GM18873 (cell line): Measurements from ENCODE around the gene ABHD16B.

Experiments used
- ATAC-seq: cut with Tn5 transposase; IDR thresholded peaks from one replicate; pipeline ENCODE4 v1.9.1; 2021; ENCODE audit warnings: mild to moderate bottlenecking, moderate library complexity, moderate number of reproducible peaks; ENCODE audit not compliant: unreplicated experiment, low FRiP score

ABHD16B gene

GRCh38 chr20:63861365-63861934, at the start of gene ABHD16B:
TSS of gene ABHD16B (plus strand) at chr20:63861498. CDS start at chr20:63861541, 43 bp downstream.
- no peak for ATAC-seq

DNA sequence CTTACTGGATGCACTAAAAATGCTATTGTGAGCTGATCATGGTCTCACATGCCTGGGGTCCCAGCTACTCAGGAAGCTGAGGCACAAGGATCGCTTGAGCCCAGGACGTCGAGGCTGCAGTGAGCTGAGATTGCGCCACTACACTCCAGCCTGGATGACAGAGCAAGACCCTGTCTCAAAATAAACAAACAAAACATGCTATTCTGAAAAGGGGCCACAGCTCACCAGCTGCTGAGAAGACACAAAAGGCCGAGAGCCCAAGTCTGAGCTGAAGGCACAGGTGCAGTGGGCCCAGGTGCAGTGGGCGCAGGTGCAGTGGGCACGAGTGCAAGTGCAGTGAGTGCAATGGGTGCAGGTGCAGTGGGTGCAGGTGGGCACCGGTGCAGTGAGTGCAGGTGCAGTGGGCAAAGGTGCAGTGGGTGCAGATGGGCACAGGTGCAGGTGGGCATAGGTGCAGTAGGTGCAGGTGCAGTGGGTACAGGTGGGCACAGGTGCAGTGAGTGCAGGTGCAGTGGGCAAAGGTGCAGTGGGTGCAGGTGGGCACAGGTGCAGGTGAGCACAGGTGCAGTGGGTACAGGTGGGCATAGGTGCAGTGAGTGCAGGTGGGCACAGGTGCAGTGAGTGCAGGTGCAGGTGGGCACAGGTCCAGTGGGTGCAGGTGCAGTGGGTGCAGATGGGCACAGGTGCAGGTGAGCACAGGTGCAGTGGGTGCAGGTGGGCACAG, 46.2 kb upstream of the ABHD16B start:
- no peak for ATAC-seq

DNA sequence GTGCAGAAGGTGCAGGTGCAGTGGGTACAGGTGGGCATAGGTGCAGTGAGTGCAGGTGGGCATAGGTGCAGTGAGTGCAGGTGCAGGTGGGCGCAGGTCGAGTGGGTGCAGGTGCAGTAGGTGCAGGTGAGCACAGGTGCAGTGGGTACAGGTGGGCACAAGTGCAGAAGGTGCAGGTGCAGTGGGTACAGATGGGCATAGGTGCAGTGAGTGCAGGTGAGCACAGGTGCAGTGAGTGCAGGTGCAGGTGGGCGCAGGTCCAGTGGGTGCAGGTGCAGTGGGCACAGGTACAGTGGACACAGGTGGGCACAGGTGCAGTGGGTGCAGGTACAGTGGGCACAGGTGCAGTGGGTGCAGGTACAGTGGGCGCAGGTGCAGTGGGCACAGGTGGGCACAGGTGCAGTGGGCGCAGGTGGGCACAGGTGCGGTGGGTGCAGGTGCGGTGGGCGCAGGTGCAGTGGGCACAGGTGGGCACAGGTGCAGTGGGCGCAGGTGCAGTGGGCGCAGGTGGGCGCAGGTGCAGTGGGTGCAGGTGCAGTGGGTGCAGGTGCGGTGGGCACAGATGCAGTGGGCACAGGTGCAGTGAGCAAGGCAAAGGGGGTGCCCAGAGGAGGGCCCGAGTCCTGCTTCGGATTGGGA, 45.6 kb upstream of the ABHD16B start:
- no peak for ATAC-seq

DNA sequence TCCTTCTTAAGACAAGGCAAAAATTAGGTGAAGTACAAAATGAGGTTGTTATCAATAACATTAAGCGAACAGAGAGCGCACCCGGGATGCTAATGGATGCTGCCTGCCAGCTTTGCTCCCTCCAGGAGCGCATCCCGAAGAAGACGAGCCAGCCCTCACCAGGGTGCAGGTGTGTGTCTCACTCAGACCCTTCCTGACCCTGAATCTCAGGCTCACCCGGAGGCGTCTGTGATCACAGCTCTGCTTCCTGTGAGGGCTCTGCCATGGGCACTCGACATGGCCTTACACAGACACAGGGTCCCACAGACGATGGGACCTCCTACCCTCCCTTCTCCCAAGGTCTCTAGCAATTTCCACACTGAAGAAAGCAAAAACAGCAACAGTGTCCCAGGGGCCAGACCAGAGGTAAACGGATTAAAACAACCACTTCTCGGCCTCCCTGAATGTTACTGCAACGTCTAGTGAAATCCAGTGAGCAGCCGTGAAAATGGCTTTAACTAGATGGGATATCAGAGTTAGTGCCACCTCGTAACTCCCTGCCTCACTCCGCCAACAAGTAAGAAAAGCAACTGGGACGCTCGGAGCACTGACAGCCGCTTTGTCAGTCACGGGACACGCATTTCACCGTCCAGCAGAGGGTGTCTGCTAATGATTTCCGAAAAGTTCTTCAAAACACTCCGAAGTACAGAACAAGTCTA, 41.9 kb upstream of the ABHD16B start:
- ATAC-seq = no peak

- no peak for ATAC-seq
Measured at GRCh38 chr20:63821811-63822210, 39.5 kb upstream of the ABHD16B start.

DNA sequence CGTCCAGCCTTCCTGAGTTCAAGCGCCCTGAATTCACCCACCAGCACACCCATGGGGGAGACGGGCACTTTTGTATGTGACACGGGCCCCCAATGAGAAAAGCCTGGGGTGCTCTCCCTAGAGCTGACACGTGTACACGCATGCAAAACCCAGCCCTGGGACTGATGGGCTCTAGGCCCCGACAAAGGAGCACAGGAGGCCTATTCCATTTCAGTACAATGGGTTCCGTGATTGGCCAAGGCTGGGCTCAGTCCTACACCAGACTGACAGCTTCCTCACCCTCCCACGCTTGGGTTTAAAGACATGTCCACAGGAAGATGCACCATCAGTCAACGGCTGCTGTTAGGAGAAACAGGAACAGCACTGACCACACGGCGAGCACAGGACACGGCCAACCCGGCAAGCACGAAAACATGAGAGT, 39.0 kb upstream of the ABHD16B start:
- ATAC-seq = no peak

DNA sequence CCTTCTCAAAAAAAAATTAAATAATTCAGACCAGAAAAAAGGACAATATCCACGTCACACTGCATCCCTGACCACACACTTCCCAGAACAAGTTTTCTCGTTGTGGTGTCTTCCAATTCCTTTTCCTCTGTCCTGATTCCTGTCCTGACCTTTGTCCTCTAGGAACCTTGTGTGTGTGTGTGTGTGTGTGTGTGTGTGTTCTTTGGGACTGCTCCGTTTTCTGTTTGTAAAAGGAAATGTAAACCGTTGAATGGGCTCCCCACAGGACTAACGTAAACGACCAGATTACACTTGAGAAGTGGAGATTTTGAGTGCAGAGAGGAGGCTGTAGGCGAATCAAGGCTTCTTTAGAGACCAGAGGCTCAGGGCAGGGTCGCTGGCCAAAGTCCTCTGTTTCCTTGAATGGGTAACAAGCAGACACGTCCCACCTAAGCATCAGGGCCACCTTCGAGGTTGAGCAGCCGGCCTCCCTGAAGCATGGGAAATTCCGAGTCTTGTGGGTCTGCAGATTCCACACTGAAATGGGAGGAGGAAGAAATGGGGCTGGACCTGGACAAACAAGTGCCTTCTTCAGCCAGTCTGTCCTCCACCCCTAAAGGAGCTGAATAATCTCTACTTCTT, 37.5 kb upstream of the ABHD16B start:
- no peak for ATAC-seq

- no peak for ATAC-seq
Measured at GRCh38 chr20:63825331-63826118, 35.8 kb upstream of the ABHD16B start.

DNA sequence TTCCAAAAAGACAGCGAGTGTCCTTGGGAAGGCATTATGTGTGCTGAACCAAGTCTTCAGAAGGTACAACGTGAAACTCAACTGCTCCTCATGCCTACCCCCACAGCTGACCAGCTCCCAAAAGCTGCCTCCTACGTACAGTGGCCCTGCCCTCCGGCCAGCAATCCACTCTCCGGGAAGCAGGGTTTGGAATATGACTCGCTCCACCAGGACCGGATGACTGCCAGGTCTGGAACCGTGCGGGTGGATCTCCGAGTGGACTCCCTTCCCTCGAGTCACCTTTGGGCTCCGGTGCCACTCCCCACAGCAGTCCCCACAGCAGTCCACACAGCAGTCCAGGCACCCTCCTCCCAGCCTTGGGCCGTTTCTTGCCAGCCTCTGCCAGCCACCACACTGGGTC, 34.5 kb upstream of the ABHD16B start:
- ATAC-seq = no peak

DNA sequence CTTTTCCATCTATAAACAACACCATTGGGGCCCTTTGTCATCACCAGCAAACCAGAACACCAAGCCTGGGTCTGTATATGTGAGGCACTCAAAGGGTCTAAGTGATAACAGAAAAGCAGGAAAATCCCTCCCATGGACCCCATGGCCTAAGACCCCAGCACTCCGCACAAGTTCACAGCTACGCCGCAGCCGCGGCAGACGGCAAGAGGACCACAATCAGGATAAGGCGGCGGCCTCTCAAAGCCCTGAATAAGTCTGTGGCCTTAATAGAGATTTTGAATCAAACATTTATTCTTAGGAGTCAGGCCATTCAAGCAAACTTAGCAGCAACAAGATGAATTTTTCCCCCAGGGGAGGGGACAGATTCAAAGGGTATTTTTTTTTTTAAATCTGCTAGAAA, 33.2 kb upstream of the ABHD16B start:
- no peak for ATAC-seq

GRCh38 chr20:63828545-63828944, 32.8 kb upstream of the ABHD16B start:
- ATAC-seq = no peak

DNA sequence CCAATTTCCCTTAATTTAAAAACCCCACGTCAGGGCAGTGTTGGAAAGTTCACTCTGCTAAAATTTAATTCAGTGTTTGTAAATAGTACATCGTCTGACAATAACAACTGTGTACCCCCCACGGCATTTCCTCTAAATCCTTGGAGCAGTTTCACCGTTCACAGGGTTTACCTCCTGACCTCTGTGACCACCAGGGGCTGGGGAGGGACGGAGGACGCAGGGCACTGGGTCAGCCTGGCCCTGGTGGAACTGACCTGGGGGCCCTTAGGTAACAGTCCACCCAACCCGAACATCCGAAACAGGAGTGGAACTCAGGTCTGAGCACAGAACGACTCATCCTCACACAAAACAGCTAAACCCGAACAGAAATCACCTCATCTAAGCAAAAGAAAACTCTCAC, 32.3 kb upstream of the ABHD16B start:
- no peak for ATAC-seq

DNA sequence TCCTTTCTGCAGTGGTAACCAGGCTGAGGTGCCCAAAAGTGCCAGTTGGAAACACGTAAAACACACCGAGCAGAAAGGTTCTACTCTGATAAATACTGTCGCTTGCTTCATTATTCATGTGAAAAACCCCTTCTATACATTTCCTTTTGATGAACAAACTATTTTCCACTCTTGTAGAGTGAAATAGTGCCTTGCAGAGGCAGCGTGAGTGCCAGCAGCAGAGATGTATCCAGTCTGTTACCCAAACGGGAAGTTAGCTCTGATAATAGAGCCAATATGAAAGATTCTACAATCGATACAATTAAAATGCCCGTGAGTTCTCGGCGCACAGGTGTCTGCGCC, 31.7 kb upstream of the ABHD16B start:
- no peak for ATAC-seq

DNA sequence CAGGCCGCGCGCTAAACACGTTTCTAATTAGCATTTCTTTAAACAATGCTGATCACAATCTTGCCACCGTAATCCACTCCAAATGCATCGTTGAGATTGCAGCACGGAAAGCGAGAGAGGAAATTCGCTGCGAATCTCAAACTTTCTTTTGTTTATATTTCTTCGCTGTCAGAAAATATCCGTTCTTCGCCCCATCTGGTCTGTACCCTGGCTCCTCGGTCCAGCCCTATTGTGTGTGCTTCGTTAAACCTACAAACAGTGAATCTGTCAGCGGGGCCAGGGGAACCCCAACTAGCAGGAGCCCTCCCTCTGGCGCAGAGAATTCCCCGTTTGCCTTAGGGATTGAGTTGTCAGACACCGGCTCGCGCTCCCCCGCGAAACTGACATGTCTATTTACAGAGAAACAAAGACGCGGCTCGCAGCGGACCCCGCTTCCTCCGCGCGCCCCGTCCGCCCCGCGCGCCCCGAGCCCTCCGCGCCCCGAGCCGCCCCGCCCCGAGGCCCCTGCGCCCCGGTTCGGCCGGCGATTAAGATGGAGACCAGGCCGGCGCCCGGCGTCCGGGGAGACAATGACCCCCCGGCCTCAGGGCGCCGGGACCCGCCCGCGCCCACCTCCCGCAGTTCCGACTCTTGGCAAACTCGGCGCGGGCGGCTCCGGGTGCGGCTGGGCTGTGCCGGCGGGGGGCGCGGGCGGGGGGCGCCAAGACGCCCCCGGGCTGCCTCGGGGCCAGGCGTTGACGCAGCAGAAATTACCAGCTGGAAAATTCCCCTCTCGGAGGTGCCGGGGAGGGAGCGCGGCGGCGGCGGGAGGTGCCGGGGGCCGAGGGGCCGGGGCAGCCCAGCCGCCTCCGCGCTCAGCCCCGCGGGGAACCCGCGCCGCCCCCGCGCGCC, 31.1 kb upstream of the ABHD16B start:
- no peak for ATAC-seq

DNA sequence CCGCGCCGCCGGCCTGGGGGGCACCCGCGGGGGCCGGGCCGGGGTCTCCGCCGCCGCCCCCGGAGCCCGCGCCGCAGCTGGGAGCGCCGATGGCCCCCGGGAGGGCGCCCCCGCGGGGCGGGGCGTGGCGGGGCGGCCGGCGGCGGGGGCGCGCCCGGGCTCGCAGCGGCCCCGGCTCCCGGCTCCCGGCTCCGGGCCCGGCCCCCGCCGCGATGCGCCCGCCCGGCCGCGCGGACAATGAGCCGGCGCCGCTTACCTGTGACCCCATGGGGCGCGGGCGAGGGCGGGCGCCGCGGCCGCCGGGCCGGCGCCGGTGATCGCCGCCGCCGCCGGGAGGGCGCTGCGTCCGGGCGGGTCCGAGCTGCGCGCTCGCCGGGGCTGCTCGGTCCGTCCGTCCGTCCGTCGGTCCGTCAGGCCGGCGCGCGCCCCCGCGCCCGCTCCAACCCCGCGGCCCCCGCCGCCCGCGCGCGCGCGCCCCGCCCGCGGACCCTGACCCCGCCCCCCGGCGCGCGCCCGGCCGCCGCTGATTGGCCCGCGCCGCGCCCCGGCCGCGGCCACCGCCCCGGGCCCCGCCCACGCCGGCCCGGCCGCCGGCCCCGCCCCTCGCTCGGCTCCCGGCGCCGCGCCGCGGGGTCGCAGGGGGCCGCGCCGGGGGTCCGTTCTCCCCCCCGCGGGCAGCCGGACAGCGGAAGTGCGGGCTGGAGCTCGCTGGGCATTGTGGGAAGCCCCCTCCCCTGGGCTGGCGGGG, 30.3 kb upstream of the ABHD16B start, which contains the start of gene ZBTB46:
Gene ZBTB46 (minus strand): TSS at position 424 of the 748 bp plus-strand sequence. CDS start 40,507 bp downstream, outside the sequence.
- ATAC-seq = no peak

GRCh38 chr20:63831646-63831992, 29.7 kb upstream of the ABHD16B start:
- ATAC-seq = no peak

DNA sequence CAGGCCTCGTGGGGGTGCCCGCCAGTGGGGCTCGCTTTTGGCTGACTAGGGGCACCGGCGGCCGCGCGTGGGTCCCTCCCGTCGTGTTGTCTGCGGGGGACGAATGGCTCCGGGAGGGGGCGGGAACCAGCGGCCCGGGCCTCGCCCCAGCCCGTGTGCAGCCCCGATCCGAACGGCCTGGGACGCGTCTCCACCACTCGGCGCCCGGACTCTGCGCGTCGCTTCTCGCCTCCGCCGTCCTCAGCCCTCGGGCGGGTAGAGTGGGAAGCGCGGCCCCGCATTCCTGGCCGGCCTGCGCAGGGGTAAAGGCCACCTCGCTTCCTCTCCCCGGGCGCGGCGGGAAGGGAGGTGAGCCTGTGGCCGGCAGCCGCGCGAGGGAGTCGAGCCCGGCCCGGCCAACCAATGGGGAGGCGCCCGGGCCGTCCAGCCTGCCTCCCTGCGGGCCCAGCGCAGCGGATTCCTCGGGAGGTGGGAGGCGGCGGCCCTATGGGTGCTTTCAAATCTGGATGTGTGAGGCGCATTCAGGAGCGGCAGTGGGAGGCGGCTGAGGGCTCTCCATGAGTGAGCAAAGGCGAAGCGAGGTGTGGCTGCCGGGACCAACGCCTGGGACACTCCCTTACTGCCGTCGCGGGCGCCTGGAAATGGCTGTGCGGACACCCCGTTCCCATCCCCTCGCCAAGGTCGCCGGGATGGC, 29.2 kb upstream of the ABHD16B start:
- no peak for ATAC-seq
